GM12878 (cell line): ENCODE measurements around the gene EXOC3L4.

Experiments
- CBX3 ChIP-seq: fragments of 200-600 bp; sonication (generic); IDR thresholded peaks from 2 replicates; pipeline ENCODE4 v1.6.1; 2016; ENCODE audit warnings: low read depth, borderline replicate concordance
- CHD1 ChIP-seq: IDR thresholded peaks from 2 replicates; pipeline ENCODE4 v1.6.1; 2012; ENCODE audit warnings: low read depth, low read length, improper control_type of control experiment
- EZH2 ChIP-seq: IDR thresholded peaks from 2 replicates; pipeline ENCODE4 v1.6.1; 2012; ENCODE audit warnings: low read depth, mild to moderate bottlenecking, control low read depth, inconsistent platforms, low read length, borderline replicate concordance; ENCODE audit not compliant: control insufficient read depth
- FOXK2 ChIP-seq: fragments of 450-650 bp; IDR thresholded peaks from 2 replicates; pipeline ENCODE4 v1.6.1; 2017; ENCODE audit warnings: mild to moderate bottlenecking, moderate library complexity
- POLR2AphosphoS2 ChIP-seq: IDR thresholded peaks from 2 replicates; pipeline ENCODE4 v1.6.1; 2011; ENCODE audit warnings: low read depth, mild to moderate bottlenecking, low read length, improper control_type of control experiment, moderate library complexity
- SP1 ChIP-seq: IDR thresholded peaks from one replicate; pipeline ENCODE4 v1.6.1; 2011; ENCODE audit warnings: low read depth, low read length
- SRF ChIP-seq, 2 experiments: IDR thresholded peaks; 2 replicates each; pipeline ENCODE4 v1.6.1; 2011; ENCODE audit warnings: low read depth in 2 of 2, low read length in 2 of 2, mild to moderate bottlenecking in 1 of 2, moderate library complexity in 1 of 2
- YY1 ChIP-seq: IDR thresholded peaks from 2 replicates; pipeline ENCODE4 v1.6.1; 2011; ENCODE audit warnings: low read depth, mild to moderate bottlenecking, low read length
- TF ChIP-seq, protein P1 (sequence below): fragments of 450-650 bp; IDR thresholded peaks from 2 replicates; pipeline ENCODE4 v1.6.1; 2016; ENCODE audit warnings: mild to moderate bottlenecking
- TF ChIP-seq, protein P2 (sequence below), 3 experiments: IDR thresholded peaks in 2 of 3; conservative IDR thresholded peaks in 1 of 3; 2 replicates each; pipeline ENCODE4 v1.5.1; 2011; ENCODE audit warnings: low read depth in 3 of 3, low read length in 3 of 3, mild to moderate bottlenecking in 3 of 3, control low read depth in 2 of 3, moderate library complexity in 2 of 3, inconsistent platforms in 1 of 3, mixed read lengths in 1 of 3; ENCODE audit not compliant: control insufficient read depth in 2 of 3, insufficient read depth in 1 of 3; ENCODE audit errors: extremely low read depth in 1 of 3
- TF ChIP-seq, protein P3 (sequence below): fragments of 450-650 bp; IDR thresholded peaks from 2 replicates; pipeline ENCODE4 v1.6.1; 2017; ENCODE audit warnings: antibody characterized with exemption, mild to moderate bottlenecking, moderate library complexity

DNA sequence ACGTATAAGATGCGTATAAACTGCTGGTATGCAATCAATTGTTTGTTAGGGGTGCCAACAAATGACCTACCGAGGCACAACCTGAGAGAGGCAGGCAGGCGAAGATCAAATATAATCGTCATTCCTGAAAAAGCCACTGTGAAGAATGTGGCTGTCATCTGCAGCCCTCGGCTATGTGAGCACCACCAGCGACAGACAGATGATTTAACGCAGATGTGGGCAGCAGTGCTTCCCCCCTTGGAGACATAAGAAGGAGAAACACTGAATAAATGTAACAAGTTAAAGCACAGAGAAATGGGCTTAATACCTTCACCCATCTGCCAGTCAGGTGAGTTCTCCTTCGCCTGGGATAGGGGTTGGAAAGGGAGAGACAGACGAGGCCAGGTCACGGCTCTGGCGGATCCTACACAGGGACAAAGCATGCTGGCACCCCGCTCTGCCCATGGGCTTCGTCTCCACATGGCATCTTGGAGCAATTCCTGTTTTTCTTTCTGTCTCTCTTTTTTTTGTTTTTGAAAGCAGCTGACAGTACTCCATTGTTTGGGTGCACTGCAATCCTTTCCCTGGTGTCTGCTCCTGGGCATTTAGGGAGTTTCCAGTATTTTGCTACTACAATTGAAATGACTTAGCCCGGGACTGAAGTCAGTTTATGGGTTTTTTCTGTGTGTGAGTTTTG, 56.9 kb downstream of the EXOC3L4 start:
- TF ChIP-seq, protein P1, sequence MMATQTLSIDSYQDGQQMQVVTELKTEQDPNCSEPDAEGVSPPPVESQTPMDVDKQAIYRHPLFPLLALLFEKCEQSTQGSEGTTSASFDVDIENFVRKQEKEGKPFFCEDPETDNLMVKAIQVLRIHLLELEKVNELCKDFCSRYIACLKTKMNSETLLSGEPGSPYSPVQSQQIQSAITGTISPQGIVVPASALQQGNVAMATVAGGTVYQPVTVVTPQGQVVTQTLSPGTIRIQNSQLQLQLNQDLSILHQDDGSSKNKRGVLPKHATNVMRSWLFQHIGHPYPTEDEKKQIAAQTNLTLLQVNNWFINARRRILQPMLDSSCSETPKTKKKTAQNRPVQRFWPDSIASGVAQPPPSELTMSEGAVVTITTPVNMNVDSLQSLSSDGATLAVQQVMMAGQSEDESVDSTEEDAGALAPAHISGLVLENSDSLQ, result no peak
- TF ChIP-seq FOXK2 (no peak), YY1 (no peak), POLR2AphosphoS2 (no peak), SRF (IDR thresholded peaks at IDR 0.05; ENCODE audit: low read depth in 2 of 2, low read length in 2 of 2) (no peak), CBX3 (no peak), EZH2 (no peak), SP1 (no peak), CHD1 (no peak)
- TF ChIP-seq, protein P2, sequence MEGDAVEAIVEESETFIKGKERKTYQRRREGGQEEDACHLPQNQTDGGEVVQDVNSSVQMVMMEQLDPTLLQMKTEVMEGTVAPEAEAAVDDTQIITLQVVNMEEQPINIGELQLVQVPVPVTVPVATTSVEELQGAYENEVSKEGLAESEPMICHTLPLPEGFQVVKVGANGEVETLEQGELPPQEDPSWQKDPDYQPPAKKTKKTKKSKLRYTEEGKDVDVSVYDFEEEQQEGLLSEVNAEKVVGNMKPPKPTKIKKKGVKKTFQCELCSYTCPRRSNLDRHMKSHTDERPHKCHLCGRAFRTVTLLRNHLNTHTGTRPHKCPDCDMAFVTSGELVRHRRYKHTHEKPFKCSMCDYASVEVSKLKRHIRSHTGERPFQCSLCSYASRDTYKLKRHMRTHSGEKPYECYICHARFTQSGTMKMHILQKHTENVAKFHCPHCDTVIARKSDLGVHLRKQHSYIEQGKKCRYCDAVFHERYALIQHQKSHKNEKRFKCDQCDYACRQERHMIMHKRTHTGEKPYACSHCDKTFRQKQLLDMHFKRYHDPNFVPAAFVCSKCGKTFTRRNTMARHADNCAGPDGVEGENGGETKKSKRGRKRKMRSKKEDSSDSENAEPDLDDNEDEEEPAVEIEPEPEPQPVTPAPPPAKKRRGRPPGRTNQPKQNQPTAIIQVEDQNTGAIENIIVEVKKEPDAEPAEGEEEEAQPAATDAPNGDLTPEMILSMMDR (IDR thresholded peaks at IDR 0.05 in 2 of 3, conservative IDR thresholded peaks at IDR 0.05 in 1 of 3; ENCODE audit: control insufficient read depth in 2 of 3, extremely low read depth in 1 of 3, insufficient read depth in 1 of 3, low read depth in 3 of 3, low read length in 3 of 3), result no peak
- TF ChIP-seq, protein P3, sequence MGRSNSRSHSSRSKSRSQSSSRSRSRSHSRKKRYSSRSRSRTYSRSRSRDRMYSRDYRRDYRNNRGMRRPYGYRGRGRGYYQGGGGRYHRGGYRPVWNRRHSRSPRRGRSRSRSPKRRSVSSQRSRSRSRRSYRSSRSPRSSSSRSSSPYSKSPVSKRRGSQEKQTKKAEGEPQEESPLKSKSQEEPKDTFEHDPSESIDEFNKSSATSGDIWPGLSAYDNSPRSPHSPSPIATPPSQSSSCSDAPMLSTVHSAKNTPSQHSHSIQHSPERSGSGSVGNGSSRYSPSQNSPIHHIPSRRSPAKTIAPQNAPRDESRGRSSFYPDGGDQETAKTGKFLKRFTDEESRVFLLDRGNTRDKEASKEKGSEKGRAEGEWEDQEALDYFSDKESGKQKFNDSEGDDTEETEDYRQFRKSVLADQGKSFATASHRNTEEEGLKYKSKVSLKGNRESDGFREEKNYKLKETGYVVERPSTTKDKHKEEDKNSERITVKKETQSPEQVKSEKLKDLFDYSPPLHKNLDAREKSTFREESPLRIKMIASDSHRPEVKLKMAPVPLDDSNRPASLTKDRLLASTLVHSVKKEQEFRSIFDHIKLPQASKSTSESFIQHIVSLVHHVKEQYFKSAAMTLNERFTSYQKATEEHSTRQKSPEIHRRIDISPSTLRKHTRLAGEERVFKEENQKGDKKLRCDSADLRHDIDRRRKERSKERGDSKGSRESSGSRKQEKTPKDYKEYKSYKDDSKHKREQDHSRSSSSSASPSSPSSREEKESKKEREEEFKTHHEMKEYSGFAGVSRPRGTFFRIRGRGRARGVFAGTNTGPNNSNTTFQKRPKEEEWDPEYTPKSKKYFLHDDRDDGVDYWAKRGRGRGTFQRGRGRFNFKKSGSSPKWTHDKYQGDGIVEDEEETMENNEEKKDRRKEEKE, result no peak
